PC-3 (cell line): ENCODE measurements around the gene CNTN6. TPM values are rescaled to one million over a fixed set of nuclear protein-coding genes. Genes with fewer than 3 reads are reported as not detected.

Source experiments
- ATAC-seq: fragments of 200-7000 bp; cut with Tn5 transposase; 2 replicates; pipeline ENCODE4 v1.9.1; 2020; ENCODE audit warnings: mild to moderate bottlenecking, moderate library complexity
- BruUV-seq: library from RNA; stranded (reverse); fragments of 400-500 nt; replicated peaks from 2 replicates; lab custom pipeline; 2021; lab: Mats Ljungman, UMichigan
- CTCF ChIA-PET: fragments of 300-600 bp; sonication (Branson Sonifier 250); formaldehyde crosslinking; loops from one replicate; lab custom pipeline; 2022; ENCODE audit warnings: antibody characterized with exemption; lab: Charles Lee
- POLR2A ChIA-PET: fragments of 300-600 bp; sonication (Branson Sonifier 250); formaldehyde crosslinking; loops from one replicate; lab custom pipeline; 2022; ENCODE audit warnings: antibody characterized with exemption; ENCODE audit not compliant: unreplicated experiment; lab: Charles Lee
- DNase-seq: peaks from one replicate; pipeline ENCODE4 v3.0.0-alpha.2; 2015
- H2AFZ ChIP-seq: fragments of 300-600 bp; sonication (generic); 2 replicates; pipeline ENCODE4 v1.6.0; 2016; ENCODE audit warnings: antibody characterized with exemption, low read length
- H3F3A ChIP-seq: fragments of 300-600 bp; sonication (generic); one replicate; pipeline ENCODE4 v1.6.0; 2017; ENCODE audit warnings: antibody characterized with exemption, low read length, control low read depth, mild to moderate bottlenecking; ENCODE audit not compliant: unreplicated experiment
- H3K27ac ChIP-seq: fragments of 300-600 bp; sonication (generic); 2 replicates; pipeline ENCODE4 v1.5.1; 2016; ENCODE audit warnings: mild to moderate bottlenecking, low read length
- H3K27me3 ChIP-seq: fragments of 300-600 bp; sonication (generic); 2 replicates; pipeline ENCODE4 v1.6.1; 2016; ENCODE audit warnings: low read length, mixed read lengths
- H3K36me3 ChIP-seq: fragments of 300-600 bp; sonication (generic); 2 replicates; pipeline ENCODE4 v1.6.1; 2016; ENCODE audit warnings: low read depth, mixed run types, low read length, mixed read lengths
- H3K4me1 ChIP-seq: fragments of 300-600 bp; sonication (generic); 2 replicates; pipeline ENCODE4 v1.5.1; 2016; ENCODE audit warnings: low read length; ENCODE audit not compliant: insufficient read depth
- H3K4me2 ChIP-seq: fragments of 300-600 bp; sonication (generic); 2 replicates; pipeline ENCODE4 v1.6.0; 2016; ENCODE audit warnings: low read length
- H3K4me3 ChIP-seq: fragments of 300-600 bp; sonication (generic); 2 replicates; pipeline ENCODE4 v1.5.1; 2016; ENCODE audit warnings: mild to moderate bottlenecking, low read length, mixed read lengths
- H3K79me2 ChIP-seq: fragments of 300-600 bp; sonication (generic); 2 replicates; pipeline ENCODE4 v1.6.1; 2017; ENCODE audit warnings: low read length, mixed read lengths
- H3K9ac ChIP-seq: fragments of 300-600 bp; sonication (generic); 2 replicates; pipeline ENCODE4 v1.6.0; 2016; ENCODE audit warnings: mild to moderate bottlenecking, low read length
- H3K9me2 ChIP-seq: fragments of 300-600 bp; sonication (generic); replicated peaks from 2 replicates; pipeline ENCODE4 v1.6.1; 2016; ENCODE audit warnings: mixed run types, low read length, mixed read lengths
- H3K9me3 ChIP-seq: fragments of 300-600 bp; sonication (generic); 2 replicates; pipeline ENCODE4 v1.6.1; 2016; ENCODE audit warnings: low read length, mixed read lengths
- H4K20me1 ChIP-seq: fragments of 300-600 bp; sonication (generic); 2 replicates; pipeline ENCODE4 v1.6.1; 2016; ENCODE audit warnings: low read length, mixed read lengths
- EZH2 ChIP-seq: fragments of 300-600 bp; sonication (generic); IDR thresholded peaks from one replicate; pipeline ENCODE4 v1.6.1; 2017; ENCODE audit warnings: antibody characterized with exemption, mild to moderate bottlenecking, low read length; ENCODE audit not compliant: unreplicated experiment
- EZH2phosphoT487 ChIP-seq: fragments of 300-600 bp; sonication (generic); IDR thresholded peaks from 2 replicates; pipeline ENCODE4 v1.6.1; 2018; ENCODE audit warnings: mild to moderate bottlenecking, antibody characterized with exemption, low read length, borderline replicate concordance
- intact Hi-C: fragments of 100-400 bp; cut with micrococcal nuclease; formaldehyde crosslinking; loops from 2 replicates; pipeline ENCODE4 v1.9.0; 2023
- total RNA-seq: library from RNA; depleted of rRNA; stranded (reverse); fragments of >200 nt; gene quantifications from 2 replicates; pipeline ENCODE4 v1.2.3, GENCODE V29; 2014
- TF ChIP-seq, protein P1 (sequence below): fragments of 300-600 bp; sonication (generic); conservative IDR thresholded peaks from 2 replicates; pipeline ENCODE4 v1.5.1; 2017; ENCODE audit warnings: antibody characterized with exemption, low read depth, mild to moderate bottlenecking, low read length

CNTN6 gene
- total RNA-seq, 1 experiment from 2014 or later: not detected

DNA sequence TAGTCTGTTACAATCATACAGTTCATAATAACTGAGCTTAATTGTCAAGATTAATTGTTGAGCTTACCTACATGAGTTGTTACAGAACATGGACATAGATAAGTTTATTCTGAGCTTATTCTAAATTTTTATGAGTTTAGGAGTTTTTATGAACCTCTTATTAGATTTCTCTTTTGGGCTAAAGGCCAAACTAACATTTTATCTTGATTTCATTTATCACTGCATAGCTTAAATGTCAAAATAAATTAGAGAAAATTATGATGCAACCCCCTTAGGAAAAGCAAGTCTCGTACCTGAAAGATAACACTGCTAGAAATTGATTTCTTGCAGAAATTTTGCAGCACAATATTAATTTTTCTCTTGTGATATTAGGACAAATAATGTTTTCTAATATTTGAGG, 54.5 kb downstream of the CNTN6 start:
- no peaks in the 10 kb centered on the region for H3K79me2 ChIP-seq
- H3K36me3 ChIP-seq: no peaks in the 10 kb centered on the region; the same call in 1 of the 2 replicates
- BruUV-seq: no TSS peak
- TF ChIP-seq, protein P1, sequence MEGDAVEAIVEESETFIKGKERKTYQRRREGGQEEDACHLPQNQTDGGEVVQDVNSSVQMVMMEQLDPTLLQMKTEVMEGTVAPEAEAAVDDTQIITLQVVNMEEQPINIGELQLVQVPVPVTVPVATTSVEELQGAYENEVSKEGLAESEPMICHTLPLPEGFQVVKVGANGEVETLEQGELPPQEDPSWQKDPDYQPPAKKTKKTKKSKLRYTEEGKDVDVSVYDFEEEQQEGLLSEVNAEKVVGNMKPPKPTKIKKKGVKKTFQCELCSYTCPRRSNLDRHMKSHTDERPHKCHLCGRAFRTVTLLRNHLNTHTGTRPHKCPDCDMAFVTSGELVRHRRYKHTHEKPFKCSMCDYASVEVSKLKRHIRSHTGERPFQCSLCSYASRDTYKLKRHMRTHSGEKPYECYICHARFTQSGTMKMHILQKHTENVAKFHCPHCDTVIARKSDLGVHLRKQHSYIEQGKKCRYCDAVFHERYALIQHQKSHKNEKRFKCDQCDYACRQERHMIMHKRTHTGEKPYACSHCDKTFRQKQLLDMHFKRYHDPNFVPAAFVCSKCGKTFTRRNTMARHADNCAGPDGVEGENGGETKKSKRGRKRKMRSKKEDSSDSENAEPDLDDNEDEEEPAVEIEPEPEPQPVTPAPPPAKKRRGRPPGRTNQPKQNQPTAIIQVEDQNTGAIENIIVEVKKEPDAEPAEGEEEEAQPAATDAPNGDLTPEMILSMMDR: no peak
- TF ChIP-seq EZH2 (no peak), EZH2phosphoT487 (no peak)
- H3K9ac ChIP-seq: no peak overlapping the region
- no peaks in the 10 kb centered on the region for H3F3A ChIP-seq
- ChIA-PET POLR2A (no interaction called here), CTCF (no interaction called here)
- H3K9me2 ChIP-seq: no peaks in the 10 kb centered on the region
- H3K4me2 ChIP-seq: no peak overlapping the region
- DNase-seq: no peak
- no peak overlapping the region for H3K27ac ChIP-seq
- peaks cover 25% of the 10 kb centered on the region for H3K9me3 ChIP-seq
- H2AFZ ChIP-seq: no peak overlapping the region
- no peak for ATAC-seq
- no peaks in the 10 kb centered on the region for H4K20me1 ChIP-seq
- H3K27me3 ChIP-seq: no peaks in the 10 kb centered on the region
- H3K4me3 ChIP-seq: no peak overlapping the region
- intact Hi-C loops: no loop called here
- H3K4me1 ChIP-seq: no peaks in the 10 kb centered on the region

DNA sequence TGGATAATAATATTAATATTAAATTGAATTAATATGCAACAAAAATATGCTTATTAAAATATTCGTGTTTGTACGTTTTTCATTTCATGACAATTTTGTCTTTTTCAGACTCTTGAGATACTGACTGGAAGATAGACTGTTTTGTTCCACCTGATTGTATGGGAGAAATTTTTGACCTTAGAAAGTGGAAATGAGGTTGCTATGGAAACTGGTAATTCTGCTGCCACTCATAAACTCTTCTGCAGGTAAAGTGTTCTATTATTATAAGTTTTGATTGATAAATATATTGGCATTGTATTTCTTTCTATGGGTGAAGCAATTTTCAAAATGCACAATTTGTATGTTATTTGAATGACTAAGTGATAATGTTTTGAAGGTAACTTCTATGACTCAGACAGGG, 55.0 kb downstream of the CNTN6 start:
- H3K9me3 ChIP-seq: peaks cover 22% of the 10 kb centered on the region
- no peaks in the 10 kb centered on the region for H3F3A ChIP-seq
- TF ChIP-seq EZH2: no peak
- TF ChIP-seq, protein P1: no peak
- no peak for TF ChIP-seq EZH2phosphoT487
- H3K36me3 ChIP-seq: no peaks in the 10 kb centered on the region; the same call in 1 of the 2 replicates
- BruUV-seq: no TSS peak
- H3K4me2 ChIP-seq: no peak overlapping the region
- no peaks in the 10 kb centered on the region for H3K9me2 ChIP-seq
- no peaks in the 10 kb centered on the region for H3K79me2 ChIP-seq
- CTCF ChIA-PET: no interaction called here
- H3K4me1 ChIP-seq: no peaks in the 10 kb centered on the region
- POLR2A ChIA-PET: no interaction called here
- H4K20me1 ChIP-seq: no peaks in the 10 kb centered on the region
- H2AFZ ChIP-seq: no peak overlapping the region
- H3K9ac ChIP-seq: no peak overlapping the region
- H3K27ac ChIP-seq: no peak overlapping the region
- no peaks in the 10 kb centered on the region for H3K27me3 ChIP-seq
- no peak for ATAC-seq
- no peak overlapping the region for H3K4me3 ChIP-seq
- DNase-seq: no peak
- intact Hi-C loops: no loop called here

DNA sequence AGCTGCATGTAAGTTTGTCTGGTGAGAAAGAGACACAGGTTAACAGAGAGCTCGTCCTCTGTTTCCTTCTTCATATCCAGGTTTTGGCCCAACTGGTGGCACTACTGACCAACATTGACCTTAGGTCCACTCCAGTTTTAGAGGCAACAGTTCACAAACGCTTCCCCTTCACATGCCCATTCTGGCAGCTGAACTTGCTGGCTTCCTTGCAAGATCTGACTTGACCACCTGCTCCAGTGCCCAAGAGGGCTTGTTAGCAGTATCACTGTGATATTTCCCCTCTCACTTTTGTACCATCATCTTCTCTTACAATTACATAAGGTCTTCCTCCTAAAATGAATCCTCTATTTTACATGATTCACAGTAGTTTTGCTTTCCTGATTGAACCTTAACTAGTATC, 71.3 kb downstream of the CNTN6 start:
- no peak for ATAC-seq
- no TSS peak for BruUV-seq

More for the DNA sequence above, 71.3 kb downstream of the CNTN6 start:
- Histone ChIP-seq H3K4me1 (no peaks in the 10 kb centered on the region), H3K4me2 (no peak overlapping the region), H3K27me3 (no peaks in the 10 kb centered on the region), H3K9me2 (no peaks in the 10 kb centered on the region), H2AFZ (no peak overlapping the region), H3K4me3 (no peak overlapping the region), H3K9ac (no peak overlapping the region), H3K27ac (no peak overlapping the region), H3F3A (no peaks in the 10 kb centered on the region), H4K20me1 (no peaks in the 10 kb centered on the region), H3K36me3 (no peaks in the 10 kb centered on the region), H3K9me3 (peaks cover 27% of the 10 kb centered on the region), H3K79me2 (no peaks in the 10 kb centered on the region)
- intact Hi-C loops: no loop called here
- DNase-seq: no peak
- no peak for TF ChIP-seq EZH2
- TF ChIP-seq, protein P1: no peak
- TF ChIP-seq EZH2phosphoT487: no peak
- CTCF ChIA-PET: no interaction called here
- POLR2A ChIA-PET: no interaction called here
